ENCODE data around the gene DDIT4.
"Not testable (repeated sequence)": the region's sequence is repeated elsewhere in the genome, so short reads cannot be mapped to it uniquely, and the experiment has no call there.

DDIT4 gene

DNA sequence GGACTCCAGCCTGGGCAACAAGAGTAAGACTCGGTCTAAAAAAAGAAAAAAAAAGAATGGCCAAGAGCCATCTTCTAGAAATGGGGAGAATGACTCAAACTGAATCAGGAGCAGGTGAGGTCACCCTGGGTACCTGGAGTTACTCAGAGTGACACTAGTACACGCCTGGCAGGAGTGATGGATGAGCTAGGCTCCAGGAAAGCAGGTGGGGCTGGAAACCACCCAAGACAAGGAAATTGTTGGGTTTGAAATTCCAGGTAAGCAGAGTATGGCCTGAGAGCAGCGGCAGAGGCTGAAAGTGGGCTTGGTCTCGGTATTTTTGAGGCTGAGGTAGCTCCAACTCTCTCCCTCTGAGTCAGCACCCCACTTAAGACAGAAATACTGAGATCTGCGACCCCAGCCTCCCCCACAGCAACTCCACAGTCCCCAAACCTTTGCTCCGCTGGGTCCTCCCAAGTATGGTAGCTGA lies 18.5 kb downstream of the DDIT4 start:
- in situ Hi-C loops (cut with MboI; ENCODE audit: low sequenced_read_pairs) = no loop called here

DNA sequence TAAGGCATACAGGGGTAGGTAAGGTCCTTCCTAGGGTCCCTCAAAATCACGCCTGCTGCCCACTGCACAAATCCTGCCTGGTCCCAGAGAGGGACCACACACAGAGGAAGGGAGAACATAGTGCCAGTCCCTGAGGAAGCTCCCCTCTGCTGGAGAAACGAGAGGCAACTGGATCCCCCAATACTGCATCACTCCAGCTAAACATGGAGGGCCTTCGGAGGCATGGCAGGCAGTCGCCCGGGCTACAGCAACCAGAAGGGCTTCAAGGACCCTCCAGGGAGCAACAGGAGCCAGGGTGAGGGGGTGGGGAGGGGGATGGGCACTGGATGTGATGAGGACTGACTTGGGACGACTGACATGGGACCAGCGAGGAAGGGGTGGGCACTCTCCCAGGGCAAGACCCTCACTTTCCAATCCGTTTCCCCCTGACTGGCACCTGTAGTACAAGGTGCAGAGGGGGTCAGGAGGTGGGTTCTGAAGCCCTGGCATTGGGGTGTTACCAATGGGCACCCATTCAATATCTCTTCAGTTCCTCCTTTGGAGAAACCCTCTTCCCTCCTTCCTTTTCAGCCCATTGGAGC lies 21.7 kb downstream of the DDIT4 start:
- in situ Hi-C loops (cut with MboI; ENCODE audit: low sequenced_read_pairs) = no loop called here

DNA sequence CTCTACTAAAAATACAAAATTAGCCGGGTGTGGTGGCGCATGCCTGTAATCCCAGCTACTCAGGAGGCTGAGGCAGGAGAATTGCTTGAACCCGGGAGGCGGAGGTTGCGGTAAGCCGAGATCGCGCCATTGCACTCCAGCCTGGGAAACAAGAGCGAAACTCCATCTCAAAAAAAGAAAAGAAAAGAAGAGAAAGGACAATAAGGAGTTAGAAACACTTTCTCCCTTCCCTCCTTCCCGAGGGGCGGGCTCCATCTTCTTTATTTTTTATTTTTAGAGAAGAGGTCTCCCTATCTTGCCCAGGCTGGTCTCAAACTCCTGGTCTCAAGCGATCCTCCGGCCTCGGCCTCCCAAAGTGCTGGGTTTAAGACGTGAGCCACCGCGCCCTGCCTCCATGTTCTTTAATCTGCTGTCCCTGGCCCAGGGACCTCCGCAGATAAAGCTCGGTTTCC lies 23.1 kb downstream of the DDIT4 start:
- in situ Hi-C loops (cut with MboI; ENCODE audit: low sequenced_read_pairs) = not testable (repeated sequence)

DNA sequence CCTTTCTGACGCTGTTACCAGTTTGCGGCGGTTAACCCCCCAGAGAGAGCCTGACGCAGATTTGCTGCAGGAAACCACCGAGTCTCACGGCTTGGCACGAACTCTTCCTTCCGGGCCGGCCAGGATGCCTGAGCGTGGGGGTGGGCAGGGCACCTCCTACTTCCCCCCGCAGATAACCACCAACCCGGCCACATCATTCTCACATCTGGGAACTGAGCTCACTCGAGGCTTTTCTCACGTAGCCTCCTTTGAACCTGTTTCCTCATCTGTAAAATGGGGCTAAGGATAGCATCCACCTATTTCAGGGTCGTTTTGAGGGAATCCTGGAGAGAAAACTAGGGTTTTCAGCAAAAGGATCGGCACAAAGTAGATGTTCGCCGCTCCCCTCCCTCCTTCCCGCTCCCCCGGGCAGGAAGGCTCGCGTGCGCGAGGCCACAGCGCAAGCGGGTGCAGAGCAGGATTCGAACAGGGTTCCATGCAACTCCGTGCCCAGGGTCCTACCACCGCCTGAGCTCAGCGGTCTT lies 23.6 kb downstream of the DDIT4 start:
- in situ Hi-C loops (cut with MboI; ENCODE audit: low sequenced_read_pairs) = no loop called here

DNA sequence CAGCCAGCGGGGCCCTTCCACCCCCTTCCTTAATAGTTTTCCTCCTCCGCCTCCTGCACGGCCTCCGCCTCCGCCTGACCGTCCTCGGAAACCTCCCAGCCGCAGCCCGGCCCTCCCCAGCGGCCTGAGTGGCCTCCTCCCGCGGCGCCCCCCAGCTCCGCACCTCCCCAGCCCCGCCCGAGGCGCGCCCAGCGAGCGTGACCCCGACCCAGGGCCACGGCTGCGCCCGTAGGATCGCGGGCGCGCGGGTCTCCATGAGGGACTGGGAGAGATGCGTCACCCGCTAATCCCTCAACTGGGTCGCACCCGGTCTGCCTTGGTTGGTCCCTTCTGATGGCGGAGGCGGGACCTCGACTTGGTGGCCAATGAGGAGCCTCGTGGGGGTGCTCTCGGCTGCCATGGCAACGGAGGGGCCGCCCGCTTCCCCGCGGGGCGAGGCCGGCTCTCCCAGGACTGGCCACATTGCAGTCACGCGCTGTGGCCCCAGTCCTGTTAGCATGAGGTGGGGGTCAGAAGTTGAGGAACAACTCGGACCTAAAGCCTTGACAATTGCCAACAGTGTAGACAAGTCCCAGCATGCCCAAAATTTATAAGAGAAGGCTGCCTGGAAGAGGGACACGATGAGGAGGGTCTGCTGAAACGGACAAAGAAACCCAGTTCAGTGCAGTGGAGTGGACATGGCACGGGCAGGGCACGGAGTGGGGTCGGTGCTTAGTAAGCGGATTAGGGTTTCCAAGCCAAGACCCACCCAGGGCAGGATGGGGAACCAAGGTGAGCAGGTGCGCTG lies 24.3 kb downstream of the DDIT4 start:
- in situ Hi-C loops (cut with MboI; ENCODE audit: low sequenced_read_pairs) = no loop called here

DNA sequence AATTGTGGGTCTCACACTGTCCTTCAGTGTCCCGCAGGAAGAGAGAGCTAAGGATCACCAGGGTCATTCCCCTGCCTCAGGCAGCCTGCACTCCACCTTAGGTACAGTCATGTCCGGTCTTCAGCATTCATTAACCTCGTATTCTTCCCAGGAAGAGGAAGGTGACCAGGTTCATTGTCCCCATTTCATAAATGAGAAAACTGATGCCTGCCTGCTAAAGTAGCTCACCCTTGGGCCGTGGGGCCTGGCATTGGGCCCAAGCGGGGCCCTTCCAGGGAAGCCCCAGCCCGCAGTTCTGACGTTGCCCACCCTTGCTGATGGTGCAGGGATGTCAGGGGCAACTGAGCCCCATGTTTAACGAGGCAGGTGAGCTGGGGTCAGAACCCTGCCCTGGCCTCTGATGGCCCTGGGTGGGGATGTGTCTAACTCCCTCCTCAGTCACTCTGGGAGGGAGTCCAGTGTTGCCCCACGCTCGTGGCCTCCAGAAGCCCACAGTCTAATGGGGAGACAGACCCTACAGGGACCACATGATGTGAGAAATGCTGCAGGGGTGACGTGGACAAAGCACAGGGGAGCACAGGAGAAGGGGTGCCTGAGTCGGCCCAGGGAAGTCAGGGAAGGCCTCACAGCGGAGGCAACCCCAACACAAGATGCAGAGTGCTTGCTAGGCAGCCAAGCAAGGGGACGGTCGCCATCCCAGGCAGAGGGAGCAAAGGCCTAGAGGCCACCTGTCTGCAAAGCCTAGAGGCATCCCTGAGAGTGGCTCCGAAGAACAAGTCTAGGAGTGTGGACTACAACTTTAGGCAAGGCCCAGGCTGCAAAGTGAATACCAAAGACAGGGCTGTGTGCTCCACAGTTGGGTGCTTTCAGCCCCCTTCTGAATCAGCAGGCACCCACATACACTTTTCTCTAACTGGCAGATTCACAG lies 25.1 kb downstream of the DDIT4 start:
- in situ Hi-C loops (cut with MboI; ENCODE audit: low sequenced_read_pairs) = no loop called here

DNA sequence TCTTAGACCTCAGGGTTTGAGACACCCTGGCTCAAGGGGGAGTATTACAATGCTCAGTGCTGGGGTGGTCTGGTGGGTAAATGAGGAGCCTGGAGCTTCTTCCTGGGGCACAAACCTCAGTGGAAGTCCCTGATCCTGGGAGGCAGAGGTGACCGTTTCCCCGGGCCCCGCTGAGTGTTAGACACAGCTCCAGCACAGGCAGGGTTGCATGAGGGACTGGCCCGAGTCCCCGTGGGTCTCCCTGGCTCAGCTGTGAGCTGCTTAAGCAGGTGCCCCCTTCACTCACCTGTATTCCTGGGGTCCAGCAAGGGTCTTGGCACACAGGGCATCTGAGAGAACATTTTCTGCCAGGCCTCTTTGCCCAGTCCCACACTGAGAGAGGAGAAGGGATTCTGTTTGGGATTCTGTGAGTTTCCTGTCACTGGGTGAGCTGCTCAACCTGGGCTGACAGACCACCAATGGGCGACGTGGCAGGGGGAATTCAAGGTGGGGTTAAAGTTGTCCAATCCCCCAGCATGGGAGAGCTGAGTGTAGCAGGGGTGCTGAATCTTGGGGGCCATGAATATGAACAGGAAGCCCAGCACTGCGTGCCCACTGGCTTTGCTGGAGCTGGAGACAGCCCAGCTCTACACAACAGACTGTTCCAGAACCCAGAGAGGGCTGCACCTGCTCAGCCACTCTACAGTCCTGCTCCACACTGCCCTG lies 29.9 kb downstream of the DDIT4 start:
- in situ Hi-C loops (cut with MboI; ENCODE audit: low sequenced_read_pairs) = no loop called here

DNA sequence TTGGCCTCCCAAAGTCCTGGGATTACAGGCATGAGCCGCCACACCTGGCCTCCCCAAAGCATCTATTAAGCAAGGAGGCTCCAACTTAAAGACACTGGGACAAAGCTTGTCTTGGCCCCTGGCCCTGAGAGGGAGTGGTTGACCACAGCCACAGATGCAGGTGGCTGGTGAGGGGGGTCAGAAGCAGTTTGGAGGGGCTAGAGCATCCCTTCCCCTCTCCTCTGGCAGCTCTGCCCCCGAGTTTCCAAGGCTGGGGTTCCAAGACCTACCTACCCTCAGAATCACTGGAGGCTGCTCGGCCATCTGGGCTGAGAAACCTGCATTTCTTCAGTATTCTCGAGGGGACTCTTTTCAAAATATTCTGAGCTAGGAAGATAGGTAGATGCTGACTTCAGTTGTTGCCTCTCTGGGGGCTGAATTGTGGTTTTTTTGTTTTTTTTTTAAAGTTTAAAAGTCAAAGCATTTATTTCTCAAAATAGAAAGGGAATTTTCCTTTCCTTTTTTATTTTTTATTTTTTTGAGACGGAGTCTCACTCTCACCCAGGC lies 32.6 kb downstream of the DDIT4 start:
- in situ Hi-C loops (cut with MboI; ENCODE audit: low sequenced_read_pairs) = no loop called here

DNA sequence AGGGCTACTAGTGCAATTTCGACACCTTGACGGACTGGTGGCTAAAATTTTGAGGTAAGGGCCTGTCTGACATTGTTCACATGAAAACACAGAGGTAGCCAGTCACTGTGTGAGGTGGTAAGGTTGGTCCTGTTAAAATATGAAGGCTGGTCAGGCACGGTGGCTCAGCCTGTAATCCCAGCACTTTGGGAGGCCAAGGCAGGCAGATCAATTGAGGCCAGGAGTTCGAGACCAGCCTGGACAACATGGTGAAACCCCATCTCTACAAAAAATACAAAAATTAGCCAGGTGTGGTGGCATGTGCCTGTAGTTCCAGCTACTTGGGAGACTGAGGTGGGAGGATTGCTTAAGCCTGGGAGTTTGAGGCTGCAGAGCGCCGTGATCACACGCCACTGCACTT lies 34.0 kb downstream of the DDIT4 start:
- in situ Hi-C loops (cut with MboI; ENCODE audit: low sequenced_read_pairs) = not testable (repeated sequence)

DNA sequence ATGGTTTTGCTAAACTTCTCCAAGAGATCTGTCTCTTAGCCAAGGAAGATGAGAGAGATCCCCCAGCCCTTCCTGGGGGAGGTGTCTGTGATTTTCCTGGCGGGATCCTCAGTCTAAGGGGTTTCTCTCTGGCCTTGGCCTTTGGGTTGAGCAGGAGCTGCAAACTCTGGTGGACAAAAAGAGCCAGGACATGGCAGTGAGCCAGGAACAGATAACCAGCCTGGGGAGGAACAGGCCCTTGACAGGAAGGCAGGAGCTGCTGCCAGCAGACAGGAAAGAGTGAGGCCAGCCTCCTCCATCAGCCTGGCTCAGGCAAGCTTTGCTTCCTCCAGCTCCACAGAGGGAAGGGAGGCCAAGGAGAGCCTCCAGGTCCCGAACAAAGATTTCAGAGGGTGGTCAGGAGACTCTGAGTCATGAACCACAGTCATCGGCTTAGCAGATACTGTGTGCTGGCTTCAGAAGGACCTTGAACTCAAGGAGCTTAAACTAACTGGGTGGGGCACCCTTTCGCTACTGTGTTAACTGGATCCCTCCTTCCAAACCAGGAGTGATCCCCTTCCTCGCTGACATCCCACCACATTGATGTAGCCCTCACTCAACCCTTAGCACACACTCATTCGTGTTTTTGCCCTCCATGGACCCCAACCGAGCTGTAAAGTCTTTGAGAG lies 34.7 kb downstream of the DDIT4 start:
- in situ Hi-C loops (cut with MboI; ENCODE audit: low sequenced_read_pairs) = no loop called here

DNA sequence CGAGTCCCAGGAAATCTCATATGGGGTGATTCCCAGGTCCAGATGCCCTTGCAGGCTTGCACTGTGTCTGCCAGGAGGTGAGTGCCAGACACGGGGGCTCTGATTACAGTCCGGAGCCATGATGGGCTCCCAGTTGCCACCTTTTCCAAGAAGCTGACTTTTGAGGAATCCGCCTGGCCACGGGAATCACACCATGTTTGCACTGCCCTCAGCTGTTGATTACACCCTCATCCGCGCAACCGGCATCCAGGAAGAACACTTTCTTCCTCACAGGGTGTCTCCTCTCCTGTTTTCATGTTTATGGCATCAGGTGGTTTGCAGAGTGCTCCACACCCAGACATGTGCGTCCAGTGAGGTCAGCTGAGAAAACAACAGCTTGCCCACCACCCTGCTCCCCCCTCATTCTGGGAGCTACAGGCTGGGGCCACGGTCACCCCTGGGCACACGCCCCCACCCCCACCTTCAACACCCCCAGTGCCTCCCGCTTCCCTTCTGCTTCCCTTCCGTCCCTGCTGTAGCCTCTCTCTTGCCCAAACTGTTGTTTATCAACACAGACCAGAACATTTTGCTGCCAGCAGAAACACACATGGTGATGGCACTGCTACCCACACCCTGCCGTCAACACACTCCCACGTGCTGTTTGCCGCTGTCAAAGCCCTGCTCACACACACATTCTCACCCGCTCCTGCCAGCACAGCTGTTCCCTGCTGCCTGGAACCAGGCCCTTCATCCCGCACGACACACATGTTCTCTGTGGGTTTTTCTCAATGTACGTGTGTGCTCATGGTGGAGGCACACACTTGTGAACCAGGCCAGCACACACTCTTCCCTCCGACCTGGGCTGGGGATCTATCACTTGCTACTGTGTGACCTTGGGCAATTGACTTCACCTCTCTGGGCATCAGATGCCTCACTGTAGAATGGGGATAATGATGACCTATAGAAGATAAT lies 35.8 kb downstream of the DDIT4 start:
- in situ Hi-C loops (cut with MboI; ENCODE audit: low sequenced_read_pairs) = no loop called here

DNA sequence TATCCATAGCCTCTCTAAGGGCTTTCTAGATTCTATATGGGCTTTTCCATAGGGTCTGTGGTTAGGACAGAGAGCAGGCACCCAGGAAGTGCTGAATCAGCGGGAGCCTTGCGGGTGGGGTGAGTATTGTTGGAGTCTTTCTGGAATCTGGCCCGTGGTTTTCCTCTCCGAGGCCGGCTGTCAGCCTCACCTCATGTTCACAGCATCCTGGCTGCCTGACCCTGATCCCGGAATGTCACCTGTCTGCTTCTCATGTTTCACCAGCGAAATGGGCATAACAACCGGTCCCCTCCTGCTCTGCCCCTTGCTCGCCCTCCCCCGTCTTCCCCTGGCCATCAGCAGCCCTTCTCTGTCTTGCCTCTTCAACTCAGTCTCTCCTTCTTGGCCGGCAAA lies 36.5 kb downstream of the DDIT4 start:
- in situ Hi-C loops (cut with MboI; ENCODE audit: low sequenced_read_pairs) = no loop called here

DNA sequence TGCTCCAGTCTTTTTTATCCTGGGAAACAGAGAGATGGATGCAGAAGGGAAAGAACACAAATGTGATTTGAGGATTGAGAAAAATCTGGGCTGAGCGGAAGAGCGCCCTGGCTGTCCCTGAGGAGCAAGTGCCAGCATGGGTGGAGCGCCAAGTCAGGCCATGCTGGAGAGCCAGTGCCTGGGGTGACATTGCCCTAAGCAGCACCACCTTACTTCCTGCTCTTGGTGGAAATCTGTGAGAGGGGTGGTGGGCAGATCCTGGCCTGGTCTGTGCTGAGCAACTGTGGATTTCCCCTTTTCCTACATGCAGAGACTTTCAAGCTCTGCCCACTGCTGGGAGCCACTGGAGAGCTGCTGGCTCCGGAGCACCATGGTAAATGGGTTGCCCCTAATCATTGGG lies 36.9 kb downstream of the DDIT4 start:
- in situ Hi-C loops (cut with MboI; ENCODE audit: low sequenced_read_pairs) = no loop called here

DNA sequence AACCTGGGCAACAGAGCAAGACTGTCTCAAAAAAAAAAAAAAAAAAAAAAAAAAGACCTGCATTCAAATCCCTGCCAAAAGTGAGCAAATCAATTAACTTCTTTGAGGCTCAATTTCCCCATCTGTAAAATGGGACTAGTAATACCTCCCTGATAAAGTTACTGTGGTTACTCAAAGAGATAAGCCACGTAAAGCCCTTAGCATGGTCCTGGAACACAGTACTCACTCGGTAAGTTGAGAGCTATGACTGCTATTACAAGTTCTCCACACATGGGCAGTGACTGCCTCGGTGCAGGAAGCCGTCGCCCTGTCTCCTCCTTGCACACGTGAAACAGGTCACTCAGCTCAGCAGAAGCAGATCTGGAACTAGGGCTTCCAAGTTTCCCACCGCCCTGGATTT lies 37.9 kb downstream of the DDIT4 start:
- in situ Hi-C loops (cut with MboI; ENCODE audit: low sequenced_read_pairs) = no loop called here

DNA sequence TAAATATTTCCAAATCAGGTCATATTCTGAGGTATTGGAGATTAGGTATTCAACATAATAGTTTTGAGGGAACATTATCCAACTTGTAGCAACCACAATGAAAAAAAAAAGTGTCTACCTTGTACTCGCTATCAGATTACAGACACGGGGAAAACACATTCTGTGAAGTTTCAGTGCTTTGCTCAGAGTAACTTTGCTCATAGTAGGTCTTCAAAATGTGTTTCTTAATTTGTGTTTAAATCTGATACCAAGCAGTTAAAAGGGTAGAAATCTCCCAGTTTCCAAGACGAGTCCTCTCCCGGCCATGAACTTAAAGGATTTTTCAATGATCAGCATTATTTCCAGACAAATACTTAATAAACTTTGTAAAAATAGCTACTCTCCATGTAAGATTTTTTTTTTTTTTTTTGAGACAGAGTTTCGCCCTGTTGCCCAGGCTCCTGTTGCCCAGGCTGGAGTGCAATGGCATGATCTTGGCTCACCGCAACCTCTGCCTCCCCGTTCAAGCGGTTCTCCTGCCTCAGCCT lies 39.2 kb downstream of the DDIT4 start:
- in situ Hi-C loops (cut with MboI; ENCODE audit: low sequenced_read_pairs) = no loop called here

DNA sequence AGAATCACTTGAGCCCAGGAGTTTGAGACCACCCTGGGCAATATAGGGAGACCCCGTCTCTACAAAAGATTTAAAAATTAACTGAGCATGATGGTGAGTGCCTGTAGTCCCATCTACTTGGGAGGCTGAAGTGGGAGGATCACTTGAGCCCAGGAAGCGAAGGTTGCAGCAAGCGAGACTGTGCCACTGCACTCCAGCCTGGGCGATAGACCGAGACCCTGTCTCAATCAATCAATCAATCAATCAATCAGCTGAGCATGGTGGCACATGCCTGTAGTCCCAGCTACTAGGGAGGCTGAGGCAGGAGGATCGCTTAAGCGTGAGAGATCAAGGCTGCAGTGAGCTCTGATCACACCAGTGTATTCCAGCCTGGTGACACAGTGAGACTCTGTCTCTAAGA lies 40.5 kb downstream of the DDIT4 start:
- in situ Hi-C loops (cut with MboI; ENCODE audit: low sequenced_read_pairs) = no loop called here

DNA sequence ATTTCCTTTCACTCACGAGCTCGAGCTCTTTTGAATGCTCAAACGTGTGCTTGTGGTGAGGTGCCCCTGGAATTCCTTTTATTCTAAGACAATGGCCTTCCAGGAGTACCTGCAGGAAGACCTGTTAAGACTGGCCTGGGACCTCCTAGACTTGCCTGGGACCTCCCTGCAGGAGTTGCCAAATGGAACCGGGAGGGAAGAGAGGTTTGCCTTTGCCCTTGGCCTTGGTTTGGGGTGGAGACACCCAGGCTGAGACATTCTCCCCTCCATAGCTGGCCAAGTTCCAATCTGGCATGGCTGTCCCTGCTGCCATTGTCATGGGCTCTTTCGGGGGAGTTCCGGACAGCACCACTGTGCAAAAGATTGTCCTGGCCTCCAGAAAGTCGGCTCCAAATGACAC lies 41.3 kb downstream of the DDIT4 start:
- in situ Hi-C loops (cut with MboI; ENCODE audit: low sequenced_read_pairs) = loop anchor here (5.0 kb wide), 1 partner anchor 33 kb away; no protein-coding TSS in a partner anchor

Data from HL-60/S4 treated with retinoic acid at 250 ng/mL for 4 days and 3 days (cell line).